Hematopoietic multipotent progenitor cell treated with erythropoietin and hydrocortisone succinate and interleukin-3 and kit ligand, for 6 days (in vitro differentiated cells): ENCODE measurements around the gene MLLT6.

Experiments used
- DNase-seq: peaks from one replicate; pipeline ENCODE4 v3.0.0-alpha.2; 2015

The MLLT6 gene

GRCh38 chr17:38745545-38745944 is 40.5 kb downstream of the MLLT6 start:
- DNase-seq = no peak

GRCh38 chr17:38746004-38746848 is 41.2 kb downstream of the MLLT6 start:
- no peak for DNase-seq

- no peak for DNase-seq
These were observed 41.9 kb downstream of the MLLT6 start for GRCh38 chr17:38746849-38747462.

- no peak for DNase-seq
These were observed 42.5 kb downstream of the MLLT6 start for GRCh38 chr17:38747463-38748148.

GRCh38 chr17:38748149-38748891 is 43.2 kb downstream of the MLLT6 start, which contains the start of gene PCGF2:
Gene PCGF2 (minus strand): TSS chr17:38748336. CDS start chr17:38740402, 7,934 bp downstream.
- no peak for DNase-seq

GRCh38 chr17:38748892-38749222 is 43.8 kb downstream of the MLLT6 start:
- DNase-seq = no peak

GRCh38 chr17:38749223-38750043 is 44.4 kb downstream of the MLLT6 start:
- peak; percentile 48 for DNase-seq

- DNase-seq = no peak
These were observed 44.9 kb downstream of the MLLT6 start for GRCh38 chr17:38750044-38750311.

- peak; percentile 59 for DNase-seq
These were observed 45.4 kb downstream of the MLLT6 start for GRCh38 chr17:38750312-38751121.

GRCh38 chr17:38751144-38751807 is 46.2 kb downstream of the MLLT6 start:
- no peak for DNase-seq

GRCh38 chr17:38751808-38752307 is 46.8 kb downstream of the MLLT6 start:
- DNase-seq = peak; percentile 83

GRCh38 chr17:38752308-38753070 is 47.4 kb downstream of the MLLT6 start, which contains the start of gene PSMB3:
Gene PSMB3 (plus strand): TSS chr17:38752741. CDS start chr17:38752827, 86 bp downstream.
- peak; percentile 100 for DNase-seq

GRCh38 chr17:38753071-38753506 is 48.0 kb downstream of the MLLT6 start:
- no peak for DNase-seq

- DNase-seq = peak; percentile 57
These were observed 56.5 kb downstream of the MLLT6 start for GRCh38 chr17:38761612-38762011.

GRCh38 chr17:38762231-38762630 is 57.2 kb downstream of the MLLT6 start:
- no peak for DNase-seq

- no peak for DNase-seq
These were observed 61.3 kb downstream of the MLLT6 start for GRCh38 chr17:38766341-38766740.

- no peak for DNase-seq
These were observed 63.3 kb downstream of the MLLT6 start for GRCh38 chr17:38768417-38768816.

GRCh38 chr17:38773258-38773657 is 68.2 kb downstream of the MLLT6 start:
- no peak for DNase-seq

- DNase-seq = no peak
These were observed 72.7 kb downstream of the MLLT6 start for GRCh38 chr17:38777641-38778250.
